GM18507 (cell line): Measurements from ENCODE around the gene PDE4B.

Experiments
- DNase-seq: peaks from one replicate; pipeline ENCODE4 v3.0.0; 2011; ENCODE audit warnings: low read depth; ENCODE audit not compliant: insufficient read length; ENCODE audit errors: extremely low spot score
- FAIRE-seq: peaks from 2 replicates; lab custom pipeline; 2011; peaks lifted over from hg19 to GRCh38; lab: Jason Lieb, UNC

Gene PDE4B

GRCh38 chr1:66147226-66147835 is 354.6 kb downstream of the PDE4B start:
- DNase-seq: no peak
- FAIRE-seq: no peak

GRCh38 chr1:66152034-66152433 is 359.3 kb downstream of the PDE4B start:
- no peak for FAIRE-seq
- DNase-seq: no peak

DNA sequence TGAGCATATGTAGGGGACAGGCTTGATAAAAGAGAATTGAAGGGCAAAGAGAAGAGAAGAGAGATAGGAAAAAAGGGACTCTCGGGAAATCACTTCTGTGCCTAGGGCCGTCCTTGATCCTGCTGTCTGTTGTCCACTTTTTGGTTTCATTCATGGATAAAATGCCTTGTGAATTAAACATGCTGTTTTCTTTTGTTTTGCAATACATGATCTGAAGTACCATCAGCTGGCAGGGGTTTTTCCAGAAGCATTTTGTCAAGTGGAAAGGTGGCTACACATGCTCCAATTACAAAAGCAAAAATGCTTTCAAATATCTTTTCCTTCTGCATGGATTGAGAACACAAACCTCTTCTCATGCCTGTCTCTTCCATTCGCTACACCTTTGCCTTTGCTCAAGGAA is 361.7 kb downstream of the PDE4B start:
- no peak for DNase-seq
- no peak for FAIRE-seq

DNA sequence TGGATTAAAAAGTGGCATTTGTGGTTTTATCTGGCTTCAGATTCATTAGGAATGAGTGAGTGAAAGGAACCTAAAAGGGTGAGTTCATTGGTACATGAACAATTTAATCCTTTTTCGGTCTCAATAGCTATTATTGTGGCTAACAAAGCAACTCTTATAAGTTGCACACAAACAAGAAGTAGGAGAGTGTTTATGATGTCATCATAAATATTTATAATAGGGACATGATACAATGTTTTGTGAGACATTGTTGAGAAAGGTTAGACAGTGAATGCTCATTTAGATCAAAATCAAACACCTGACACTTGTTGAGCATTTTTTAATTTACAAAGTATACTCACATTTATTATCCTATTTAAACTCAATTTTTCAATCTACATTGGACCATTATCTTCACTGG is 363.4 kb downstream of the PDE4B start:
- DNase-seq: no peak
- no peak for FAIRE-seq

DNA sequence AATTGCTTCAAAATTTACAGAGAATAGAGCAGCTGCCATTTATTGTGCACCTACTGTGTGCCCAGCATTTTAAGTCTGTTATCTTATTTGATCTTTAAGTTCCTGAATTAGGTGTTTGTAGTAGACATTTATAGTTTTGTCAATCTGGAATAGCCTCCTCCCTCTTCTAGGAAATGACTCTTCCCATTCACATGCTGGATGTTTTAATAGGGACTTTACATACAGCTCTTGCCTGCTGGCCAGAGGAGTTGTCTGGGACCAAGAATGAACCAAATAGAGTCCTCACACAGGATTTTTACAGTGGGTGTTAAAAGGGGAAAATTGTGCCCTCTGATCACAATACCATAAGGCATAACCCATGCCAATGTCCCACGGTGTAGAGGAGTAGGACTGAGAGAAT is 367.1 kb downstream of the PDE4B start:
- DNase-seq (no peak), FAIRE-seq (no peak)

GRCh38 chr1:66160719-66161118 is 368.0 kb downstream of the PDE4B start:
- FAIRE-seq (no peak), DNase-seq (no peak)

GRCh38 chr1:66166753-66167152 is 374.1 kb downstream of the PDE4B start:
- FAIRE-seq (no peak), DNase-seq (no peak)

GRCh38 chr1:66167267-66167666 is 374.6 kb downstream of the PDE4B start:
- DNase-seq (no peak), FAIRE-seq (no peak)

DNA sequence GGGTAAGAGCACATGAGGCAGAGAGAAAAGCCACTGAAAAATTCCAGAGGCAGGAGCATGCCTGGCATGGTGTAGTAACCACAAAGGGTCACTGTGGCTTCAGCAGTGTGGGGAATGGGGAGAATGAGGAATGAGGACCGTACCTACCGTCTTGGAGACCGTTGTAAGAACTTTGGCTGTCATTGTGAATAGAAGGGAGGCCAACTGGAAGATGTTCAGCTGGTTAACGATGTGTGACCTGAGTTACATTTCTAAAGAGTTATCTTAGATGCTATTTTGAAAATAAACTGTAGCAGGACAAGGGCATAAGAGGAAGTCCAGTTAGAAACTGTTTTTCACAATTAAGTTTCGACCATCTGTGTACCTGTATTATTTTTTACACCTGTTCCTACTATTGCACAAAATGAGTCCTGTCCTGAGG is 375.8 kb downstream of the PDE4B start:
- DNase-seq: no peak
- peak; percentile 60 for FAIRE-seq

DNA sequence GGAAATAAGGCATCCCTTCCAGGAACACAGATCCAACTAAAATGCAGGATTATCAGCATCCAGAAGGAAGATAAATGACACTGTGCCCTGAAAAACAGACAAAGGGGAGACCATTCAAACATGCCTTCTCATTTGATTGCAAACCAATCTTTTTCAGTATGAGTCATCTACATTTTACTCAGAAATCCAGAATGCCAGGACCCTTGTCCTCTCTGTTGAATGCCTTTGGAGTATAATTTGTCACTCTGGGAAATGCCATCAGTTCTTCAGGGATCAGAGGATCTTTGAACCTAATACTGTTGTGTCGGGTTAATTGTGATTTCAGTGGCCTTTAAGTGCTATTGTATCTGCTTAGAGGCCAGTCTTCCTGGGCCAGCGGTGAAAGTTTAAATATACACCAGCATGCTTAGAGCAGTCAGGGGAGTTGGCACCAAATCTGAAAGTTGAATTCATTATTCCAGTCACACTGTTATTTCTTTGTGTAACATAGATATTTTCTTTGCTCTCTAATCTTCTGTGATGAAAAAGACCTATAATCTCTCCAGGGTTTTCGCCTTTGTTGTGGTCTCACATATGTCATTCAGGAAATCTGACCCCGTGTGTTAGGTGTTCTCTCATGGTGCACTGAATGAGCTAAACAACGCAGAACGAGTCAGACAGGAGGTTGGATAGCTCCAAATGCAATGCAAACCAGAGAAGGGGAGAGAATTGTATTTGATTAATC is 376.4 kb downstream of the PDE4B start:
- no peak for FAIRE-seq
- DNase-seq: no peak

- FAIRE-seq (no peak), DNase-seq (no peak)
These were observed 379.6 kb downstream of the PDE4B start for GRCh38 chr1:66172272-66172671.

DNA sequence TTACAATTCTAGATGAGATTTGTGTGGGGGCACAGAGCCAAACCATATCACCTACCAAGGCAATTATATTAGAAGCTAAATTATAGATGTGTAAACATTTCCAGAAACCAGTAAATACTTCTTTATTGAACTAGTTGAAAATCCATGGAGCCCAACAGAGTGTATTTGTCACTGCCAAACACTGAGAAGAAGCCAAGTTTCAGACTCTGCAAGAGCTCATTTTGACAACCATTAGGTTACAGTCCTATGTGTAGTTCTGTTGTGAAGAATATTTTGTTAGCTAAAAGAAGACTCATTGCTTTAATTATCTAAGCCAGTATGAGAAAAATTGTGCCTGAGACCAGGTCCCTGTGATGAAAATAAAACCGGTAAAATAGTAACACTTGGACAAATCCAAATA is 382.4 kb downstream of the PDE4B start:
- FAIRE-seq: no peak
- DNase-seq: no peak

- DNase-seq: no peak
- no peak for FAIRE-seq
These were observed 382.9 kb downstream of the PDE4B start for GRCh38 chr1:66175581-66175980.

DNA sequence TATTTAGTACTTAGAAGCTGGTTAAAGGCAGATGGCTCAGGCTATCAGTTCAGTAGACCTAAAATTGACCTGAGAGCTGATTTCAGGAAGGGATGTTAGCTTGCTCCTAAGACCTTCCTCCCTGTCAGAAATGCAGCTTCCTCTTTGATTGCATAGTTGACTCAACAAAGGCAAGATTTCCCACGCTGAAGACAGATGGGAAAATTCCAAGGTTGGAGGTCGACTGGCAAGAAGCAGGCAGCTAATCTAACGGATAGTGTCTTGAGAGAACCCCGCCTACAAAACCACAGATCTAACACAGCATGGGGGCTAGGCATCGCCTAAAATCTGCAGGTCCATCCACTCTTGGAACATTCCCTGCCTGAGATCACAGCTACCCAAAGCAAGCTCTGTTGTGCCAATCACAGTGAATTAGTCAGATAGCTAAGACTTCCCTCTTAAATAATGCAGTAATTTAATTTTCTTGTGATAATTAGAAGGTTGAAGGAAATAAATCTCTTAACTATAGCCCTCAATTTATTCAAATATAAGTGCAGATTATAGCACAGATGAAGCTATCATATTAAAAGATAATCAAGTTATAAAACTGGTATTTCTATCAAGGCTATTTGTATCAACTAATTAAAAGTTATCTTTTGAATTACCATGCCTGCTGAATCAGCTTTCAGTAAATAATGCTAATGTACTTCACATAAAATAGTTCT is 383.5 kb downstream of the PDE4B start:
- no peak for DNase-seq
- FAIRE-seq: no peak

- DNase-seq (no peak), FAIRE-seq (no peak)
These were observed 384.1 kb downstream of the PDE4B start for GRCh38 chr1:66176832-66177231.

- FAIRE-seq (no peak), DNase-seq (no peak)
These were observed 384.8 kb downstream of the PDE4B start for GRCh38 chr1:66177510-66177909.

- DNase-seq (no peak), FAIRE-seq (no peak)
These were observed 389.3 kb downstream of the PDE4B start for GRCh38 chr1:66182026-66182425.

- DNase-seq: no peak
- FAIRE-seq: no peak
These were observed 390.0 kb downstream of the PDE4B start for GRCh38 chr1:66182551-66183178.

DNA sequence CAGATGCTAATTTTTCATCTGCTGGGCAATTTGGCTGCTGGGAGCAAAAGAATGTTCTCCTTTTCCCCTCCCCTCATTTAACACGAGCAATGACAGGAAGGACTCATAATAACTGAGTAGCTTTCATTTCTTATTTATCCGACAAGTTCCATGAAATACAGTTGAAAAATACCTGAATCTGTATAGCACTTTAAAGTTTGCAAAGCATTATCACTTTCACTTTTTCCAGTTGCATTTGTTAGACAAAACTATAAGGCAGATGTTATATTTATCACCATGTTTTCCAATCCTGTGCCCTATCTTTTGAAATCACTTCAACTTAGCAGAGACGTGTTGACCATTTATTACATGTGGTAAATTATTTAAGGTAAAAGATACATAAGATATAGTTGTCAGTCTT is 390.7 kb downstream of the PDE4B start:
- DNase-seq (no peak), FAIRE-seq (no peak)

GRCh38 chr1:66197120-66197519 is 404.4 kb downstream of the PDE4B start:
- DNase-seq: no peak
- FAIRE-seq: peak; percentile 31
